GM12864 (cell line): ENCODE results near the gene TRPM3.

Experiments used
- DNase-seq: peaks from one replicate; pipeline ENCODE4 v3.0.0-alpha.2; 2011; ENCODE audit warnings: low read depth
- H3K4me3 ChIP-seq: 2 replicates; pipeline ENCODE4 v1.5.1; 2011; ENCODE audit warnings: mild to moderate bottlenecking, low read depth, low read length, control low read depth
- TF ChIP-seq, protein P1 (sequence below): IDR thresholded peaks from 2 replicates; pipeline ENCODE4 v1.5.1; 2011; ENCODE audit warnings: low read depth, mild to moderate bottlenecking, moderate library complexity, low read length, control low read depth, inconsistent platforms; ENCODE audit errors: missing control alignments

The TRPM3 gene

GRCh38 chr9:70484232-70485130, 636.9 kb downstream of the TRPM3 start:
- TF ChIP-seq, protein P1, sequence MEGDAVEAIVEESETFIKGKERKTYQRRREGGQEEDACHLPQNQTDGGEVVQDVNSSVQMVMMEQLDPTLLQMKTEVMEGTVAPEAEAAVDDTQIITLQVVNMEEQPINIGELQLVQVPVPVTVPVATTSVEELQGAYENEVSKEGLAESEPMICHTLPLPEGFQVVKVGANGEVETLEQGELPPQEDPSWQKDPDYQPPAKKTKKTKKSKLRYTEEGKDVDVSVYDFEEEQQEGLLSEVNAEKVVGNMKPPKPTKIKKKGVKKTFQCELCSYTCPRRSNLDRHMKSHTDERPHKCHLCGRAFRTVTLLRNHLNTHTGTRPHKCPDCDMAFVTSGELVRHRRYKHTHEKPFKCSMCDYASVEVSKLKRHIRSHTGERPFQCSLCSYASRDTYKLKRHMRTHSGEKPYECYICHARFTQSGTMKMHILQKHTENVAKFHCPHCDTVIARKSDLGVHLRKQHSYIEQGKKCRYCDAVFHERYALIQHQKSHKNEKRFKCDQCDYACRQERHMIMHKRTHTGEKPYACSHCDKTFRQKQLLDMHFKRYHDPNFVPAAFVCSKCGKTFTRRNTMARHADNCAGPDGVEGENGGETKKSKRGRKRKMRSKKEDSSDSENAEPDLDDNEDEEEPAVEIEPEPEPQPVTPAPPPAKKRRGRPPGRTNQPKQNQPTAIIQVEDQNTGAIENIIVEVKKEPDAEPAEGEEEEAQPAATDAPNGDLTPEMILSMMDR: peak; percentile 64
- no peak overlapping the region for H3K4me3 ChIP-seq
- DNase-seq: no peak

- no peak for DNase-seq
- TF ChIP-seq, protein P1: no peak
- H3K4me3 ChIP-seq: no peak overlapping the region
Measured at GRCh38 chr9:70481471-70481870, 640.0 kb downstream of the TRPM3 start.

GRCh38 chr9:70480405-70480980, 640.9 kb downstream of the TRPM3 start:
- TF ChIP-seq, protein P1: no peak
- H3K4me3 ChIP-seq: no peak overlapping the region
- no peak for DNase-seq

DNA sequence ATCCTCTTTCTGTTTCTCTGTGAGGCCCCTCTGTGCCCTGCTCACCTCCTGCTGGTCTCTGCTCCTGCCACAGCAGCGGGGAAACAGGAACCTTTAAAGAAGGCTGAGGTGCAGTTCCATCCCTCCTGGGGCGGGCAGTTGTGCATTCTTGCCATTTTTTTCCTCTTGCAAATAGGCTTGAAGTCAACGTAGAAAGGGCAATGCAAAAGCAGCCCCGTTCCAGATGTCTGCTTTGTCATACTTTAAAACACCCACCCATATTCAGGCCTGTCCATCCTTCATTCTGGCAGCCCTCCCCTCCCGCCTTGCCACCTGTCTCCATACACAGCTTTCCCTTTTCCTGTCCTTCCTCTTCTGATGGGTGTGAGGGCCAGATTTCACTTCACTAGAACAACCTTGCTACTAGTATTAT, 641.5 kb downstream of the TRPM3 start:
- DNase-seq: no peak
- TF ChIP-seq, protein P1: no peak
- H3K4me3 ChIP-seq: no peak overlapping the region
